Fibroblast of villous mesenchyme (primary cell): Measurements from ENCODE around the gene SORCS3. TPM values are rescaled to one million over a fixed set of nuclear protein-coding genes. Genes with fewer than 3 reads are reported as not detected.

Source experiments
- DNase-seq: peaks from one replicate; pipeline ENCODE4 v3.0.0-alpha.2; 2010; ENCODE audit warnings: low read depth
- H3K4me3 ChIP-seq: 2 replicates; pipeline ENCODE4 v1.5.1; 2011; ENCODE audit warnings: low read depth, mild to moderate bottlenecking, low read length
- total RNA-seq: library from RNA; depleted of rRNA; stranded (reverse); fragments of >200 nt; gene quantifications from 2 replicates; pipeline ENCODE4 v1.2.3, GENCODE V29; 2012
- TF ChIP-seq, protein P1 (sequence below): IDR thresholded peaks from 2 replicates; pipeline ENCODE4 v1.5.1; 2012; ENCODE audit warnings: low read depth, mild to moderate bottlenecking, low read length; ENCODE audit not compliant: insufficient read depth

Gene SORCS3
- total RNA-seq, 1 donor = not detected

DNA sequence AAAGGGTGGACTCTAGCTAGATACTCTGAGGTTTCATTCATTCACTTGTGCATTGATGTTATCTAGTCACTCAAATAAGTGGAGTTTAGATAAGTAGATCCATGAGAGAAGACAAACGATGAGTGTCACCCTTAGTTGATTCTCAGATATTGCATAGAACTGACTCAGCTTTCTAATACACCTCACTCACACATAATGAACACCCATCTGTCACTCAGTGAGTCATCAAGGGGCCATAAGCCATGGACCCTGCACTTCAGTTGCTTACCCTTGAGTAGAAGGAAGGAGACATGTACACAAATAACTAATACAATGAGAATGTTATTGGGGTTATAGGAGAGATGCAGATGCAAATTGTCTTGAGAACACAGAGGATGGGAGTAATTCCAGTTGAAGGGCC is 163.8 kb downstream of the SORCS3 start:
- no peak overlapping the region for H3K4me3 ChIP-seq
- no peak for DNase-seq
- TF ChIP-seq, protein P1, sequence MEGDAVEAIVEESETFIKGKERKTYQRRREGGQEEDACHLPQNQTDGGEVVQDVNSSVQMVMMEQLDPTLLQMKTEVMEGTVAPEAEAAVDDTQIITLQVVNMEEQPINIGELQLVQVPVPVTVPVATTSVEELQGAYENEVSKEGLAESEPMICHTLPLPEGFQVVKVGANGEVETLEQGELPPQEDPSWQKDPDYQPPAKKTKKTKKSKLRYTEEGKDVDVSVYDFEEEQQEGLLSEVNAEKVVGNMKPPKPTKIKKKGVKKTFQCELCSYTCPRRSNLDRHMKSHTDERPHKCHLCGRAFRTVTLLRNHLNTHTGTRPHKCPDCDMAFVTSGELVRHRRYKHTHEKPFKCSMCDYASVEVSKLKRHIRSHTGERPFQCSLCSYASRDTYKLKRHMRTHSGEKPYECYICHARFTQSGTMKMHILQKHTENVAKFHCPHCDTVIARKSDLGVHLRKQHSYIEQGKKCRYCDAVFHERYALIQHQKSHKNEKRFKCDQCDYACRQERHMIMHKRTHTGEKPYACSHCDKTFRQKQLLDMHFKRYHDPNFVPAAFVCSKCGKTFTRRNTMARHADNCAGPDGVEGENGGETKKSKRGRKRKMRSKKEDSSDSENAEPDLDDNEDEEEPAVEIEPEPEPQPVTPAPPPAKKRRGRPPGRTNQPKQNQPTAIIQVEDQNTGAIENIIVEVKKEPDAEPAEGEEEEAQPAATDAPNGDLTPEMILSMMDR = no peak

DNA sequence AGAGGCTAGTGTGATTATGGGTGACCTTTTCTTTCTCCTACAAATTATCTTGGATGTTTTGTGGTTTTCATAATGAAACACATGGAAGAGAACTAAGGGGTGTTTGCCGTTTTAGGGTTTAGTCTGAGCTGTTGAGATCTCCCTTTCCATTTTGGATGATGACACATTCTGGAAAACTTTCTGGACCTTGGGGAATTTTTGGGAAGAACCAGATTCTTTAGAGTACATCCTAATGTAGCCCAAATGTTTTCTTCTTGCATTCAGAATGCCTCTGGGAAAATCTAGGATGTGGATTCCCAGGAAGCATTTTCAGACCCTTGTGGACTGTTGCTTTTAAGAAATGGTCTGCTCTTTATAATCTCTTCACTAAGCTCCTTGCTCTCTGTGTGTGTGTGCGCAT is 165.7 kb downstream of the SORCS3 start:
- DNase-seq = no peak
- TF ChIP-seq, protein P1 = no peak
- no peak overlapping the region for H3K4me3 ChIP-seq

DNA sequence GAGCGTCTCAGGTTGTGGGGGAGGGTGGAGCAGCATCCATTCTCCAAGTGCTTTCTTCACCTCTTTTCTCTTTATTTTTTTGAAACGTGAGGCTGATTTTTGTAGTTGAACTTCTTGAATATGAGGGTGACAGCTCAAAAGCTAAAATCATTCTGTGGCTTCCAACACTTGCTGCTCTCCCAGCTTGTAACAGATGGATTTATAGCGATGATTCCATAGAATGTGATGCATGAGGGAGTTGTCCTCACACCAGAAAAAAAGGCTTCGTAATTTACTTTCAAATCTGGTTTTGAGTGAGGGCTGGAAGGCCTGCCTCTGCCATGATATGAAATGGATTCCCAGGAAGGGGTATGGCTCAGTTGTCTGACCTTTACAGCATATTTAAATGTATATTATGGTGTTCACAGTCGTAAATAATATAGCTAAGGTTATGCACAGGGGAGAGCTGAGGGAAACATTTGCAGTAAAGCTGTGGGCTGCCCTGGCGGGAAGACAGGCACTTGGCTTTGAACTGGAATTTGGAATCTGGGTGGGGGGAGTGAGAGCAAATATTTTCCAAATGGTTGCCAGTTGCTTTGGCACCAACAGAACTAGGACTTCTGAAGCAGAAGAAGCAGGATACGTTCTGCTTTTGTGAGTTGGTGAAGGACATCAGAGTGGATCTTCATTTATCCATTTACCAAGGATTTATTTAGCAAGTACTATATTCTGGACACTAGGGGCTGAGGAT is 166.7 kb downstream of the SORCS3 start:
- TF ChIP-seq, protein P1 = no peak

DNA sequence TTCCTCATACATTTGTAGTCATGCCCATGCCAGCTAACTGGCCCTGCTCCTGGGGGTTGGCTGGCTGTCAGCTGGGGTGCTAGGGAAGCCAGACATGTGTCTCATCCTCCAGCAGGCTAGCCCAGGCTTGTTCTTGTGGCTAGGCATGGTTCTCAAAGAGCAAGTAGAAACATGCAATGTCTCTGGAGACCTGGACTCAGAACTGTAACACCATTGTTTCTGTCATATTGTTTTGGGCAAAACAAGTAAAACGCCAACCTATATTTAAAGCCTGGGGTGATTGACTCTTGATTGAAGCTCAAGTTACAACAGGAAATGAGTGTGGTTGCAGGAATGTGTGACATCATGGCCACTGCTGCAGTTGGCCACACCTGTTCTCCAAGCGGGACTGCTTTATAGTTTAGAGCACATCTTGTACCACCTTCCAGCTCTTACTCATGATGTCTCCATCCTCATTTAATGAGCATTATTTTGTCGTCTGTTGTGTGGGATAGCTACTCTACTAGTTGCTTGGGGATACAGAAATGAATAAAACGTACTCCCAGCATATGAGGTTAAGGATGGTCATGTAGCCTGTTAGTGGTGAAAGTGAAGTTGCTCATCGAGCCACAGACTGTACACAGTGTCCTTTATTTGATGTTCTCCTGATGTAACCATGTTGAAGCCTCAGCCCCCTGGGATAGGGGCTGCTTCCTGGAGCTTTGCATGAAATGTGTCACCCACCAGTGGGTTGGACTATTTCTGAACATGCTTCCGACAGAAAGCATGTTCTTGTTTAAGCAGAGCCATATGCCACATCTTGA is 168.4 kb downstream of the SORCS3 start:
- no peak overlapping the region for H3K4me3 ChIP-seq
- TF ChIP-seq, protein P1 = no peak
- DNase-seq = no peak

More for the DNA sequence above, 166.7 kb downstream of the SORCS3 start:
- DNase-seq = no peak
- no peak overlapping the region for H3K4me3 ChIP-seq

DNA sequence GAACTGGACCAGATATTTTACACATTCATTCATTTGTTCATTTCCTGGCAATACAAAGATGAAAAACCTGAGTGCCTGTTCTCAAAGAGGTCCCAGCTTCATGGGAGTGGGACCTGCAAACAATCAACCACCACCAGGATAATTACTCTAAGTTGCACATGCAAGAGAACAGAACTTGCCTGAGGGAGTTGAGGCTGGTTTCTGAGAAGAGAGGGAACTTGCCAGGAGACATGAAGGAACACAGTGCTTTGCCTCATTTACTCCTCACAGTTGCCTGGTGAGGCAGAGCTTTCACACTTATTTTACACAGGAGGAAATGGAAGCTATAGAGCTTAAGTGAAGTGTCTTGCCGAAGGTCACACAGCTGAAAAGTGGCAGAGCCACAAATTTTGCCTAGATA is 170.1 kb downstream of the SORCS3 start:
- no peak for DNase-seq
- H3K4me3 ChIP-seq = no peak overlapping the region
- TF ChIP-seq, protein P1 = no peak

DNA sequence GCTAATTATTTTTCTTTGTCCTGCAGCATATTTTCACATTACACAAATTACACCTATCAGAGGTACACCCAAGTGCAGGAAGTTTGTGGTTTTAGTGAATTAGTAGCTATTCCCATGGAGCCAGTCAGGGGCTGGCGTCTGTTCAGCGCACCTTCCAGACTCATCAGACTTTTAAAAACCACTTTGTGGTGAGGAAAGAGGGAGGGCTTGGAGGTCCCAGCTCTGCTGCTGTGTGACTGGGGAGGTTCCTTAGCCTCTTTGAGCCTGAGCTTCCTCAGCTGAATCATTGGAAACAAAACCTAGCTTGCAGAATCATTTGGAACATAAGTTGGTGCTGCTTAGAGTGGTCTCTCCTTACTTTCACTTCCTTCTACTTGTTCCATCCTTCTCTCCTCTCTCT is 175.4 kb downstream of the SORCS3 start:
- DNase-seq = no peak
- H3K4me3 ChIP-seq = no peak overlapping the region
- TF ChIP-seq, protein P1 = no peak
